Measurements from ENCODE around the gene SMG6. TPM values are rescaled to one million over a fixed set of nuclear protein-coding genes. Genes with fewer than 3 reads are reported as not detected.

Gene SMG6
- total RNA-seq, 1 donor: 42.7 TPM

- H3K27ac ChIP-seq (ENCODE audit: low read depth, low read length): no peak overlapping the region
- H4K20me1 ChIP-seq (ENCODE audit: insufficient read depth, low read length): no peaks in the 10 kb centered on the region
- no peak for DNase-seq (ENCODE audit: insufficient read length, low spot score, missing footprints)
Observed at GRCh38 chr17:2047590-2047989, 256.0 kb downstream of the SMG6 start.

GRCh38 chr17:2044263-2044894, 259.2 kb downstream of the SMG6 start:
- no peaks in the 10 kb centered on the region for H4K20me1 ChIP-seq (ENCODE audit: insufficient read depth, low read length)

More at GRCh38 chr17:2047590-2047989, 256.0 kb downstream of the SMG6 start:
- H3K4me1 ChIP-seq (ENCODE audit: insufficient read depth, low read length): peaks cover 32% of the 10 kb centered on the region
- no peaks in the 10 kb centered on the region for H3K9me3 ChIP-seq (ENCODE audit: low read depth, low read length)
- peaks cover 7% of the 10 kb centered on the region for H3K27me3 ChIP-seq (ENCODE audit: insufficient read depth, low read length)
- no peak overlapping the region for H3K4me2 ChIP-seq (ENCODE audit: insufficient read depth, low read length)
- TF ChIP-seq, protein P1, sequence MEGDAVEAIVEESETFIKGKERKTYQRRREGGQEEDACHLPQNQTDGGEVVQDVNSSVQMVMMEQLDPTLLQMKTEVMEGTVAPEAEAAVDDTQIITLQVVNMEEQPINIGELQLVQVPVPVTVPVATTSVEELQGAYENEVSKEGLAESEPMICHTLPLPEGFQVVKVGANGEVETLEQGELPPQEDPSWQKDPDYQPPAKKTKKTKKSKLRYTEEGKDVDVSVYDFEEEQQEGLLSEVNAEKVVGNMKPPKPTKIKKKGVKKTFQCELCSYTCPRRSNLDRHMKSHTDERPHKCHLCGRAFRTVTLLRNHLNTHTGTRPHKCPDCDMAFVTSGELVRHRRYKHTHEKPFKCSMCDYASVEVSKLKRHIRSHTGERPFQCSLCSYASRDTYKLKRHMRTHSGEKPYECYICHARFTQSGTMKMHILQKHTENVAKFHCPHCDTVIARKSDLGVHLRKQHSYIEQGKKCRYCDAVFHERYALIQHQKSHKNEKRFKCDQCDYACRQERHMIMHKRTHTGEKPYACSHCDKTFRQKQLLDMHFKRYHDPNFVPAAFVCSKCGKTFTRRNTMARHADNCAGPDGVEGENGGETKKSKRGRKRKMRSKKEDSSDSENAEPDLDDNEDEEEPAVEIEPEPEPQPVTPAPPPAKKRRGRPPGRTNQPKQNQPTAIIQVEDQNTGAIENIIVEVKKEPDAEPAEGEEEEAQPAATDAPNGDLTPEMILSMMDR (IDR thresholded peaks at IDR 0.05; ENCODE audit: extremely low read depth, low read depth, low read length): no peak
- no peak overlapping the region for H3K4me3 ChIP-seq (ENCODE audit: insufficient read depth, low read length)
- peaks cover 14% of the 10 kb centered on the region for H3K79me2 ChIP-seq (ENCODE audit: insufficient read depth, low read length)
- H2AFZ ChIP-seq (ENCODE audit: low read length): no peak overlapping the region
- peaks cover 17% of the 10 kb centered on the region for H3K36me3 ChIP-seq (ENCODE audit: insufficient read depth, low read length)

DNA sequence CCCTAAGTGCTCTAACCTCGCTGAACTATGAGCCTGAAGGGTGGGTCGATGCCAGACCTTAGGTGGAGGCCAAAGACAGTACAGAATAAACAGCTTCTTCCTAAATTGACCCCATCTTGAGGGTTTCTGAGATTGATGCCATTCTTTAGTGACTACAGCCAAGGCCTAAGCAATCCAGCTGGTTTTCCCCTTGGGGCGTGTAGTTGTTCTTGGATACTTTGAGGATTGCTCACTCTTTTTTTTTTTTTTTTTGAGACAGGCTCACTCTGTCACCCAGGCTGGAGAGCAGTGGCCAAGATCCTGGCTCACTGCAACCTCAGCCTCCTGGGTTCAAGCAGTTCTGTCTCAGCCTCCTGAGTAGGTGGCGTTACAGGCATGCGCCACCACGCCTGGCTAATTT, 259.8 kb downstream of the SMG6 start:
- no peak overlapping the region for H2AFZ ChIP-seq (ENCODE audit: low read length)
- H3K36me3 ChIP-seq (ENCODE audit: insufficient read depth, low read length): peaks cover 32% of the 10 kb centered on the region
- H4K20me1 ChIP-seq (ENCODE audit: insufficient read depth, low read length): no peaks in the 10 kb centered on the region
- no peaks in the 10 kb centered on the region for H3K9me3 ChIP-seq (ENCODE audit: low read depth, low read length)
- TF ChIP-seq, protein P1 (IDR thresholded peaks at IDR 0.05; ENCODE audit: extremely low read depth, low read depth, low read length): no peak
- peak; percentile 95 for DNase-seq (ENCODE audit: insufficient read length, low spot score, missing footprints)
- peaks cover 38% of the 10 kb centered on the region for H3K4me1 ChIP-seq (ENCODE audit: insufficient read depth, low read length)
- peak overlapping the region; percentile 82 for H3K4me2 ChIP-seq (ENCODE audit: insufficient read depth, low read length)
- no peak overlapping the region for H3K4me3 ChIP-seq (ENCODE audit: insufficient read depth, low read length)
- peaks cover 21% of the 10 kb centered on the region for H3K79me2 ChIP-seq (ENCODE audit: insufficient read depth, low read length)
- no peaks in the 10 kb centered on the region for H3K27me3 ChIP-seq (ENCODE audit: insufficient read depth, low read length)
- peak overlapping the region; percentile 80 for H3K27ac ChIP-seq (ENCODE audit: low read depth, low read length)

More at GRCh38 chr17:2044263-2044894, 259.2 kb downstream of the SMG6 start:
- H3K4me3 ChIP-seq (ENCODE audit: insufficient read depth, low read length): no peak overlapping the region
- H3K36me3 ChIP-seq (ENCODE audit: insufficient read depth, low read length): peaks cover 31% of the 10 kb centered on the region
- no peak overlapping the region for H3K4me2 ChIP-seq (ENCODE audit: insufficient read depth, low read length)
- H3K9me3 ChIP-seq (ENCODE audit: low read depth, low read length): no peaks in the 10 kb centered on the region
- TF ChIP-seq, protein P1 (IDR thresholded peaks at IDR 0.05; ENCODE audit: extremely low read depth, low read depth, low read length): no peak
- no peaks in the 10 kb centered on the region for H3K27me3 ChIP-seq (ENCODE audit: insufficient read depth, low read length)
- H3K79me2 ChIP-seq (ENCODE audit: insufficient read depth, low read length): peaks cover 21% of the 10 kb centered on the region
- H2AFZ ChIP-seq (ENCODE audit: low read length): no peak overlapping the region
- peaks cover 43% of the 10 kb centered on the region for H3K4me1 ChIP-seq (ENCODE audit: insufficient read depth, low read length)
- H3K27ac ChIP-seq (ENCODE audit: low read depth, low read length): peak overlapping the region; percentile 30
- no peak for DNase-seq (ENCODE audit: insufficient read length, low spot score, missing footprints)

DNA sequence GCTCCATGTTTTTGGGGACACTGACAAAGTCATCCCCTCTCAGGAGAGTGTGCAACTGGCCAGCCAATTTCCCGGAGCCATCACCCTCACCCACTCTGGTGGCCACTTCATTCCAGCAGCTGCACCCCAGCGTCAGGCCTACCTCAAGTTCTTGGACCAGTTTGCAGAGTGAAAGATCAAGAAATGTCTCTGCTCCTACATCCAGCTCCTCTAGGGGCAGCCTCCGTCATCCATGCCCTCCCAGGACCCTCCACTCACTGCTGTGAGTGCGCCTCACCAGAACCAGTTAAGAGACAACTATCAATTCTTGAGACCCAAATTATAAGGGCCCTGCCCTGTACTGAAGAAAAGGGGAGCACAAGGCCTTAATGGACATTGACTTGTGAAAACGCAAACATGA, 260.7 kb downstream of the SMG6 start:
- Histone ChIP-seq H2AFZ (ENCODE audit: low read length) (no peak overlapping the region), H3K9me3 (ENCODE audit: low read depth, low read length) (no peaks in the 10 kb centered on the region), H3K4me2 (ENCODE audit: insufficient read depth, low read length) (peak overlapping the region; percentile 82), H3K36me3 (ENCODE audit: insufficient read depth, low read length) (peaks cover 40% of the 10 kb centered on the region), H3K27ac (ENCODE audit: low read depth, low read length) (peak overlapping the region; percentile 80), H4K20me1 (ENCODE audit: insufficient read depth, low read length) (no peaks in the 10 kb centered on the region), H3K27me3 (ENCODE audit: insufficient read depth, low read length) (no peaks in the 10 kb centered on the region), H3K4me1 (ENCODE audit: insufficient read depth, low read length) (peaks cover 34% of the 10 kb centered on the region), H3K4me3 (ENCODE audit: insufficient read depth, low read length) (peak overlapping the region; percentile 73), H3K79me2 (ENCODE audit: insufficient read depth, low read length) (peaks cover 21% of the 10 kb centered on the region)
- no peak for DNase-seq (ENCODE audit: insufficient read length, low spot score, missing footprints)
- TF ChIP-seq, protein P1 (IDR thresholded peaks at IDR 0.05; ENCODE audit: extremely low read depth, low read depth, low read length): no peak

All from osteoblast (primary cell).